GM21717 (cell line): ENCODE results near the gene CRABP1.

Source experiments
- ATAC-seq: cut with Tn5 transposase; IDR thresholded peaks from one replicate; pipeline ENCODE4 v1.9.1; 2021; ENCODE audit warnings: mild to moderate bottlenecking, moderate library complexity; ENCODE audit not compliant: unreplicated experiment

The CRABP1 gene

DNA sequence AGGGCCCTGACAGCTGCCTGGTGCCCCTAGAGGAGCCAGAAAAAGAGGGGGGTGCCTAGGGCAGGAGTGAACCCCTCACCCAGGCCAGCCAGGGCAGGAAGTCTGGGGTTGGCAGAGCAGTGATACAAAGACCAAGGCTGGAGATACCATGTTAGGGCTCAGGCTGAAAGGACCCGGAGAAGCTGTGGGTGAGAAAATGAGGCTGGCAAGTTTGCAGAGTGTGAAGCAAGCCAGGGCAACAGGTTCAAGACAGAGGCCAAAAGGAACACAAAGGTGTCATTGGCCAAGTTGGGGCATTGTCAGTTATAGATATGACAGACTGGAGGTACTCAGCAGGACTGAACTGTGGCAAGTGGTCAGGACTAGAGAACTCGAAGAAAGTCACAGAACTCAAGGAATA, 57.2 kb downstream of the CRABP1 start:
- no peak for ATAC-seq
